B cell (primary cell): Measurements from ENCODE around the gene CNST. TPM values are rescaled to one million over a fixed set of nuclear protein-coding genes. Genes with fewer than 3 reads are reported as not detected.

ENCODE experiments used
- ATAC-seq: fragments of 200-7000 bp; cut with Tn5 transposase; one replicate; pipeline ENCODE4 v1.10.0; 2021; ENCODE audit warnings: low read depth, mild to moderate bottlenecking, moderate number of reproducible peaks, moderate library complexity
- CTCF ChIA-PET: fragments of 350-600 bp; sonication (Branson Sonifier 250); formaldehyde crosslinking; loops from one replicate; lab custom pipeline; 2021; ENCODE audit warnings: antibody characterized with exemption, inconsistent platforms; lab: Charles Lee
- POLR2A ChIA-PET: fragments of 350-600 bp; sonication (Branson Sonifier 250); formaldehyde crosslinking; loops from one replicate; lab custom pipeline; 2021; ENCODE audit warnings: antibody characterized with exemption; lab: Charles Lee
- DNase-seq: peaks from one replicate; pipeline ENCODE4 v3.0.0; 2013
- H2AFZ ChIP-seq: 2 replicates; pipeline ENCODE4 v1.6.1; 2012; ENCODE audit warnings: mild to moderate bottlenecking, low read depth, low read length; ENCODE audit not compliant: insufficient read depth, poor library complexity, severe bottlenecking
- H3K27ac ChIP-seq, 2 donors: 1 replicate in 1 of 2; 2 replicates in 1 of 2; pipeline ENCODE4 v1.5.1; 2012 to 2013; ENCODE audit warnings: low read length in 2 of 2, mild to moderate bottlenecking in 2 of 2, moderate library complexity in 1 of 2
- H3K27me3 ChIP-seq, 4 experiments: fragments of 200-600 bp in 1 of 4; sonication (generic) in 1 of 4; replicated peaks in 1 of 4; 1 replicate in 2 of 4; 2 replicates in 2 of 4; pipeline versions ENCODE4 v1.6.1 to v1.7.0; 2013 to 2016; ENCODE audit warnings: low read length in 3 of 4, mild to moderate bottlenecking in 2 of 4, mixed read lengths in 1 of 4, moderate library complexity in 1 of 4; ENCODE audit not compliant: insufficient read depth in 4 of 4, control insufficient read depth in 3 of 4; ENCODE audit errors: control extremely low read depth in 1 of 4
- H3K36me3 ChIP-seq, 2 experiments: replicated peaks in 1 of 2; 1 replicate in 1 of 2; 2 replicates in 1 of 2; pipeline versions ENCODE4 v1.6.1 to v1.7.1; 2013; ENCODE audit warnings: low read length in 1 of 2; ENCODE audit not compliant: insufficient read depth in 2 of 2, control insufficient read depth in 1 of 2; ENCODE audit errors: control extremely low read depth in 1 of 2, extremely low read depth in 1 of 2
- H3K4me1 ChIP-seq, 2 donors: fragments of 200-600 bp in 1 of 2; sonication (generic) in 1 of 2; 1 replicate in 1 of 2; 2 replicates in 1 of 2; pipeline versions ENCODE4 v1.5.1 to v1.6.1; 2013 to 2017; ENCODE audit warnings: low read length in 2 of 2; ENCODE audit not compliant: control insufficient read depth in 2 of 2, insufficient read depth in 2 of 2
- H3K4me2 ChIP-seq: replicated peaks from 2 replicates; pipeline ENCODE3; 2012; ENCODE audit warnings: mild to moderate bottlenecking, low read depth, low read length; ENCODE audit not compliant: poor library complexity, severe bottlenecking
- H3K4me3 ChIP-seq, 5 experiments: fragments of 200-600 bp in 1 of 5; sonication (generic) in 1 of 5; 1 replicate in 3 of 5; 2 replicates in 2 of 5; pipeline versions ENCODE4 v1.5.1 to v1.7.0; 2011 to 2016; ENCODE audit warnings: low read length in 4 of 5, mild to moderate bottlenecking in 4 of 5, low read depth in 2 of 5, control low read depth in 1 of 5, moderate library complexity in 1 of 5; ENCODE audit not compliant: insufficient read depth in 1 of 5; ENCODE audit errors: control extremely low read depth in 1 of 5, extremely low read depth in 1 of 5
- H3K79me2 ChIP-seq: fragments of 200-600 bp; sonication (generic); one replicate; pipeline ENCODE4 v1.6.0; 2016; ENCODE audit warnings: low read length; ENCODE audit not compliant: control insufficient read depth, insufficient read depth
- H3K9ac ChIP-seq: fragments of 200-600 bp; sonication (generic); 2 replicates; pipeline ENCODE4 v1.6.1; 2017; ENCODE audit warnings: mild to moderate bottlenecking, low read length, moderate library complexity
- H3K9me3 ChIP-seq, 3 donors: one replicate each; pipeline versions ENCODE4 v1.6.1 to v1.7.1; 2013; ENCODE audit warnings: low read length in 2 of 3; ENCODE audit not compliant: control insufficient read depth in 2 of 3, insufficient read depth in 1 of 3; ENCODE audit errors: control extremely low read depth in 1 of 3
- H4K20me1 ChIP-seq: 2 replicates; pipeline ENCODE4 v1.6.0; 2012; ENCODE audit warnings: mild to moderate bottlenecking, low read length; ENCODE audit not compliant: insufficient read depth, control insufficient read depth, poor library complexity, severe bottlenecking
- H3K27ac Mint-ChIP-seq: one replicate; pipeline ENCODE4 v1.8.0; 2021; ENCODE audit warnings: mixed read lengths
- H3K27me3 Mint-ChIP-seq: one replicate; pipeline ENCODE4 v1.8.0; 2021; ENCODE audit warnings: mixed read lengths
- H3K4me1 Mint-ChIP-seq: one replicate; pipeline ENCODE4 v1.8.0; 2021; ENCODE audit warnings: mixed read lengths
- H3K4me3 Mint-ChIP-seq: one replicate; pipeline ENCODE4 v1.8.0; 2021; ENCODE audit warnings: mixed read lengths
- H3K9me3 Mint-ChIP-seq: one replicate; pipeline ENCODE4 v1.8.0; 2022; ENCODE audit warnings: mixed read lengths; ENCODE audit not compliant: insufficient read depth
- CTCF ChIP-seq: fragments of 200-600 bp; IDR thresholded peaks from one replicate; pipeline ENCODE4 v1.8.0; 2022; ENCODE audit warnings: antibody characterized with exemption, mild to moderate bottlenecking
- EZH2 ChIP-seq: IDR thresholded peaks from 2 replicates; pipeline ENCODE4 v1.6.1; 2012; ENCODE audit warnings: borderline replicate concordance, low read depth, mild to moderate bottlenecking, moderate library complexity, low read length; ENCODE audit not compliant: insufficient read depth, poor library complexity, severe bottlenecking
- WGBS: methylation state at CpG from one replicate; pipeline ENCODE4 v1.1.5; 2013; ENCODE audit warnings: missing lambda C conversion rate; ENCODE audit not compliant: insufficient coverage; 5-methylcytosine and 5-hydroxymethylcytosine counted together
- intact Hi-C: fragments of 100-400 bp; cut with micrococcal nuclease; formaldehyde crosslinking; loops from one replicate; pipeline ENCODE4 v1.10.0; 2022
- polyA plus RNA-seq: library from polyadenylated mRNA; depleted of rRNA; stranded (reverse); fragments of >200 nt; gene quantifications from 2 replicates; pipeline ENCODE4 v1.2.3, GENCODE V29; 2012
- total RNA-seq, 2 donors: library from RNA; stranded (reverse); fragments of 120-200 nt in 1 of 2; gene quantifications; 1 replicate in 1 of 2; 2 replicates in 1 of 2; pipeline versions ENCODE4 v1.2.3 to v1.2.4, GENCODE V29; 2013 to 2022

The CNST gene
- total and polyA plus RNA-seq, 2 donors (not counting 1 experiment from before 2014, with no cell fraction given) = 26.9 to 54.0 TPM

DNA sequence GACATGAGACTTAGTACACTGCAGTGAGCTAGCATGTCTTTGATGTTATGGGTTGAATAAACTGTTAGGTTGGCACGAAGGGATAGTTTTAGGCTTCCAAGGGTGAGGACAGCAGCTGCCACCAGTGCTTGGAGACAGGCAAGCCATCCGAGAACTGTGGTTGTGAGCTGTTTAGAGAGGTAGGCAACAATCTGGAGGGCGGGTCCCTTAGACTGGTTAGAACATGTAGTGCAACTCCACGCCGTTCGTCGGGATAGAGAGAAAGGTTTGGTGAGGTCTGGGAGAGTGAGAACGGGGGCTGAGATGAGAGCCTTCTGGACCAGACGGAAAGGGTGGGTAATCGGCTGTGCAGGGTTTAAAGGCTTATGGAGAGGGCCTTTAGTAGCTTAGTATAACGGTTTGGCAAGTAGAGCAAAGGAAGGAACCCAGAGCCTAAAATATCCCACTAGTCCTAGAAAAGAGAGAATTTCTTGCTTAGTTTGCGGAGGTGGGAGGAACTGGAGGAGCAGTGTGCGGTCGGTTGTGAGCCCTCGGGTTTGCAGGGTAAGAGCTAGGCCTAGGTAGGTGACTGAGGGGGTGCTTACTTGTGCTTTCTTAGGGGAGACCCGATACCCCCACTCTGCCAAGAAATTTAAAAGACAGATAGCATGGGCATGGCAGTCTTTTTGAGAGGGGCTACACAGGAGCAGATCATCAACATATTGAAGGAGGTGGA is 72.8 kb downstream of the CNST start:
- Histone ChIP-seq H2AFZ (no peak overlapping the region), H3K79me2 (peaks cover 49% of the 10 kb centered on the region), H3K4me1 (no peaks in the 10 kb centered on the region), H3K9me3 (no peaks in the 10 kb centered on the region), H3K9ac (no peak overlapping the region), H3K4me2 (no peak overlapping the region), H3K27ac (no peak overlapping the region), H4K20me1 (peaks cover 36% of the 10 kb centered on the region), H3K36me3 (peaks cover 4 to 65% of the 10 kb centered on the region in 2 experiments), H3K27me3 (no peaks in the 10 kb centered on the region), H3K4me3 (no peak overlapping the region)
- no peak for TF ChIP-seq CTCF
- no peak for TF ChIP-seq EZH2
- no peaks in the 10 kb centered on the region for H3K27me3 Mint-ChIP-seq
- DNase-seq = no peak
- H3K4me1 Mint-ChIP-seq = no peaks in the 10 kb centered on the region
- peaks cover 3% of the 10 kb centered on the region for H3K9me3 Mint-ChIP-seq
- ChIA-PET POLR2A (no interaction called here), CTCF (no interaction called here)
- no peak overlapping the region for H3K4me3 Mint-ChIP-seq
- intact Hi-C loops = no loop called here
- WGBS = 98% methylated on average over 15 of the region's 16 CpGs
- no peak for ATAC-seq
- no peak overlapping the region for H3K27ac Mint-ChIP-seq

GRCh38 chr1:246639732-246640131 is 73.5 kb downstream of the CNST start:
- peaks cover 43% of the 10 kb centered on the region for H3K79me2 ChIP-seq
- Mint-ChIP-seq H3K4me3 (no peak overlapping the region), H3K4me1 (peaks cover 4% of the 10 kb centered on the region), H3K27ac (peak overlapping the region; percentile 27), H3K27me3 (no peaks in the 10 kb centered on the region), H3K9me3 (peaks cover 3% of the 10 kb centered on the region)
- no peak overlapping the region for H3K9ac ChIP-seq
- no peak overlapping the region for H3K4me3 ChIP-seq
- H3K9me3 ChIP-seq = no peaks in the 10 kb centered on the region
- peaks cover 5 to 65% of the 10 kb centered on the region in 2 experiments for H3K36me3 ChIP-seq
- ATAC-seq (no peak), DNase-seq (no peak)
- H3K4me2 ChIP-seq = no peak overlapping the region
- ChIA-PET CTCF (no interaction called here), POLR2A (no interaction called here)
- WGBS = 91% methylated on average over 5 of the region's 9 CpGs
- TF ChIP-seq CTCF = no peak
- TF ChIP-seq EZH2 = no peak
- intact Hi-C loops = no loop called here
- no peak overlapping the region for H2AFZ ChIP-seq
- H3K27me3 ChIP-seq = no peaks in the 10 kb centered on the region
- no peaks in the 10 kb centered on the region for H3K4me1 ChIP-seq
- peak overlapping the region in 1 of 2 donors; percentile 28 for H3K27ac ChIP-seq
- H4K20me1 ChIP-seq = peaks cover 36% of the 10 kb centered on the region
